CD4-positive, CD25-positive, alpha-beta regulatory T cell (primary cell): ENCODE results near the gene NKIRAS1. TPM values are rescaled to one million over a fixed set of nuclear protein-coding genes. Genes with fewer than 3 reads are reported as not detected.
A peak's percentile ranks its signal among the peaks of the same experiment; 100 is the strongest.
"Not testable (repeated sequence)": the region's sequence is repeated elsewhere in the genome, so short reads cannot be mapped to it uniquely, and the experiment has no call there.

ENCODE experiments used
- ATAC-seq, 2 donors: fragments of 150-1000 bp; cut with Tn5 transposase; one replicate each; pipeline ENCODE4 v1.10.0; 2021; ENCODE audit warnings: low read depth in 2 of 2, moderate number of reproducible peaks in 2 of 2, moderate library complexity in 1 of 2
- DNase-seq, 3 donors: peaks; one replicate each; pipeline versions ENCODE4 v3.0.0 to v3.0.0-alpha.2; 2012 to 2022; ENCODE audit warnings: mixed read lengths in 1 of 3
- H3K27ac ChIP-seq: one replicate; pipeline ENCODE4 v1.7.0; 2013; ENCODE audit warnings: mild to moderate bottlenecking, low read length; ENCODE audit not compliant: insufficient read depth, poor library complexity, severe bottlenecking
- H3K27me3 ChIP-seq: one replicate; pipeline ENCODE4 v1.7.0; 2013; ENCODE audit warnings: low read length; ENCODE audit not compliant: control insufficient read depth, insufficient read depth
- H3K36me3 ChIP-seq: one replicate; pipeline ENCODE4 v1.7.0; 2013; ENCODE audit warnings: mild to moderate bottlenecking, low read length, moderate library complexity; ENCODE audit not compliant: control insufficient read depth, insufficient read depth
- H3K4me1 ChIP-seq: 2 replicates; pipeline ENCODE4 v1.7.0; 2013; ENCODE audit warnings: mild to moderate bottlenecking, low read length; ENCODE audit not compliant: insufficient read depth, control insufficient read depth, poor library complexity, severe bottlenecking
- H3K4me3 ChIP-seq: one replicate; pipeline ENCODE4 v1.7.0; 2013; ENCODE audit warnings: low read depth, mild to moderate bottlenecking, low read length, moderate library complexity
- H3K9me3 ChIP-seq, 2 experiments: 1 replicate in 1 of 2; 2 replicates in 1 of 2; pipeline ENCODE4 v1.7.0; 2013; ENCODE audit warnings: low read length in 2 of 2, mild to moderate bottlenecking in 1 of 2, moderate library complexity in 1 of 2; ENCODE audit not compliant: control insufficient read depth in 2 of 2
- H3K27ac Mint-ChIP-seq, 3 donors: one replicate each; pipeline ENCODE4 v1.8.0; 2020 to 2022; ENCODE audit warnings: mild to moderate bottlenecking in 3 of 3, mixed read lengths in 3 of 3, moderate library complexity in 2 of 3
- H3K27me3 Mint-ChIP-seq: one replicate; pipeline ENCODE4 v1.8.0; 2022; ENCODE audit warnings: mild to moderate bottlenecking, mixed read lengths
- H3K36me3 Mint-ChIP-seq: one replicate; pipeline ENCODE4 v1.8.0; 2020; ENCODE audit warnings: mixed read lengths
- H3K4me1 Mint-ChIP-seq, 4 donors: one replicate each; pipeline ENCODE4 v1.8.0; 2020 to 2022; ENCODE audit warnings: mixed read lengths in 4 of 4, mild to moderate bottlenecking in 1 of 4
- H3K4me3 Mint-ChIP-seq, 4 donors: one replicate each; pipeline ENCODE4 v1.8.0; 2020 to 2022; ENCODE audit warnings: mild to moderate bottlenecking in 4 of 4, mixed read lengths in 4 of 4, moderate library complexity in 3 of 4
- H3K9me3 Mint-ChIP-seq, 7 donors: one replicate each; pipeline ENCODE4 v1.8.0; 2020 to 2022; ENCODE audit warnings: mixed read lengths in 7 of 7, mild to moderate bottlenecking in 3 of 7, moderate library complexity in 2 of 7
- polyA plus RNA-seq, 4 donors: library from polyadenylated mRNA; unstranded; fragments of 300-500 nt; fragmentation: Illumina TruSeq; gene quantifications; one replicate each; pipeline ENCODE4 v1.2.3, GENCODE V29; 2021
- total RNA-seq: library from RNA; stranded (reverse); gene quantifications from one replicate; pipeline ENCODE4 v1.2.3, GENCODE V29; 2022

Gene NKIRAS1
- total and polyA plus RNA-seq, 5 donors from 2014 or later: 2.1 to 5.8 (median 4.0) TPM

GRCh38 chr3:23885210-23885609 lies 31.6 kb downstream of the NKIRAS1 start:
- Histone ChIP-seq H3K27me3 (no peaks in the 10 kb centered on the region), H3K4me1 (no peaks in the 10 kb centered on the region), H3K9me3 (no peaks in the 10 kb centered on the region), H3K27ac (no peak overlapping the region), H3K36me3 (peaks cover 3% of the 10 kb centered on the region), H3K4me3 (no peak overlapping the region)
- ATAC-seq: no peak
- Mint-ChIP-seq H3K27ac (peak overlapping the region in 1 of 3 donors; percentile 49), H3K9me3 (no peaks in the 10 kb centered on the region), H3K36me3 (peaks cover 8% of the 10 kb centered on the region), H3K4me3 (no peak overlapping the region), H3K4me1 (peaks cover 14 to 18% (median 18%) of the 10 kb centered on the region in 4 donors), H3K27me3 (no peaks in the 10 kb centered on the region)
- DNase-seq: no peak

GRCh38 chr3:23884481-23884880 lies 32.3 kb downstream of the NKIRAS1 start:
- Mint-ChIP-seq H3K27me3 (no peaks in the 10 kb centered on the region), H3K36me3 (peaks cover 8% of the 10 kb centered on the region), H3K4me1 (peaks cover 16 to 21% (median 20%) of the 10 kb centered on the region in 4 donors), H3K4me3 (no peak overlapping the region), H3K27ac (peak overlapping the region in 1 of 3 donors; percentile 49), H3K9me3 (no peaks in the 10 kb centered on the region)
- H3K36me3 ChIP-seq: no peaks in the 10 kb centered on the region
- H3K4me3 ChIP-seq: no peak overlapping the region
- no peaks in the 10 kb centered on the region for H3K27me3 ChIP-seq
- no peaks in the 10 kb centered on the region for H3K4me1 ChIP-seq
- H3K27ac ChIP-seq: no peak overlapping the region
- no peak for ATAC-seq
- no peaks in the 10 kb centered on the region for H3K9me3 ChIP-seq
- DNase-seq: no peak

GRCh38 chr3:23882487-23882918 lies 34.3 kb downstream of the NKIRAS1 start:
- Histone ChIP-seq H3K36me3 (no peaks in the 10 kb centered on the region), H3K9me3 (no peaks in the 10 kb centered on the region), H3K4me1 (no peaks in the 10 kb centered on the region), H3K4me3 (no peak overlapping the region), H3K27ac (no peak overlapping the region), H3K27me3 (no peaks in the 10 kb centered on the region)
- H3K4me1 Mint-ChIP-seq: peaks cover 21 to 38% (median 24%) of the 10 kb centered on the region in 4 donors
- H3K4me3 Mint-ChIP-seq: no peak overlapping the region
- no peak overlapping the region for H3K27ac Mint-ChIP-seq
- no peaks in the 10 kb centered on the region for H3K9me3 Mint-ChIP-seq
- no peaks in the 10 kb centered on the region for H3K27me3 Mint-ChIP-seq
- ATAC-seq (no peak), DNase-seq (no peak)
- peaks cover 8% of the 10 kb centered on the region for H3K36me3 Mint-ChIP-seq

GRCh38 chr3:23881993-23882392 lies 34.8 kb downstream of the NKIRAS1 start:
- not testable (repeated sequence) for H3K4me3 ChIP-seq

GRCh38 chr3:23880703-23881339 lies 36.0 kb downstream of the NKIRAS1 start:
- Mint-ChIP-seq H3K36me3 (peaks cover 8% of the 10 kb centered on the region), H3K27me3 (no peaks in the 10 kb centered on the region), H3K4me3 (no peak overlapping the region), H3K27ac (peak overlapping the region in 2 of 3 donors; percentile 2 to 81), H3K4me1 (peaks cover 22 to 54% (median 23%) of the 10 kb centered on the region in 4 donors), H3K9me3 (no peaks in the 10 kb centered on the region)
- Histone ChIP-seq H3K9me3 (no peaks in the 10 kb centered on the region), H3K27me3 (no peaks in the 10 kb centered on the region), H3K27ac (no peak overlapping the region), H3K4me1 (no peaks in the 10 kb centered on the region), H3K4me3 (no peak overlapping the region), H3K36me3 (no peaks in the 10 kb centered on the region)
- DNase-seq: peak in 1 of 3 donors; percentile 2
- ATAC-seq: no peak

More at GRCh38 chr3:23881993-23882392, 34.8 kb downstream of the NKIRAS1 start:
- not testable (repeated sequence) for H3K9me3 Mint-ChIP-seq, H3K27me3 Mint-ChIP-seq, DNase-seq, ATAC-seq, H3K9me3 ChIP-seq, H3K36me3 Mint-ChIP-seq, H3K36me3 ChIP-seq, H3K4me1 ChIP-seq, H3K27me3 ChIP-seq, H3K27ac ChIP-seq, H3K4me3 Mint-ChIP-seq
- Mint-ChIP-seq H3K27ac (peak overlapping the region in 2 of 3 donors; percentile 50 to 81), H3K4me1 (peaks cover 21 to 43% (median 24%) of the 10 kb centered on the region in 4 donors)

GRCh38 chr3:23879485-23879884 lies 37.3 kb downstream of the NKIRAS1 start:
- H3K4me1 Mint-ChIP-seq: peaks cover 23 to 66% (median 28%) of the 10 kb centered on the region in 4 donors

GRCh38 chr3:23877329-23877980 lies 39.3 kb downstream of the NKIRAS1 start:
- Mint-ChIP-seq H3K27ac (peak overlapping the region in 2 of 3 donors; percentile 12 to 33), H3K4me1 (peaks cover 23 to 65% (median 35%) of the 10 kb centered on the region in 4 donors), H3K4me3 (no peak overlapping the region), H3K9me3 (no peaks in the 10 kb centered on the region), H3K27me3 (no peaks in the 10 kb centered on the region), H3K36me3 (peaks cover 8% of the 10 kb centered on the region)
- no peaks in the 10 kb centered on the region for H3K9me3 ChIP-seq
- ATAC-seq: no peak
- DNase-seq: no peak
- H3K4me1 ChIP-seq: no peaks in the 10 kb centered on the region
- no peak overlapping the region for H3K4me3 ChIP-seq
- H3K27me3 ChIP-seq: no peaks in the 10 kb centered on the region
- no peaks in the 10 kb centered on the region for H3K36me3 ChIP-seq
- no peak overlapping the region for H3K27ac ChIP-seq

More at GRCh38 chr3:23879485-23879884, 37.3 kb downstream of the NKIRAS1 start:
- no peaks in the 10 kb centered on the region for H3K4me1 ChIP-seq
- H3K36me3 ChIP-seq: no peaks in the 10 kb centered on the region
- ATAC-seq (no peak), DNase-seq (no peak)
- Mint-ChIP-seq H3K36me3 (peaks cover 8% of the 10 kb centered on the region), H3K27ac (peak overlapping the region in 1 of 3 donors; percentile 63), H3K4me3 (no peak overlapping the region), H3K27me3 (no peaks in the 10 kb centered on the region), H3K9me3 (no peaks in the 10 kb centered on the region)
- H3K9me3 ChIP-seq: no peaks in the 10 kb centered on the region
- H3K27me3 ChIP-seq: no peaks in the 10 kb centered on the region
- no peak overlapping the region for H3K27ac ChIP-seq
- H3K4me3 ChIP-seq: no peak overlapping the region
